Loucy (cell line): Measurements from ENCODE around the gene HDLBP.

Experiments
- CTCF ChIP-seq: fragments of 200-600 bp; sonication (generic); conservative IDR thresholded peaks from 2 replicates; pipeline ENCODE4 v1.5.1; 2014; ENCODE audit warnings: mild to moderate bottlenecking, antibody characterized with exemption, low read length
- EZH2phosphoT487 ChIP-seq: fragments of 200-600 bp; IDR thresholded peaks from 2 replicates; pipeline ENCODE4 v1.6.1; 2018; ENCODE audit warnings: antibody characterized with exemption, mild to moderate bottlenecking, moderate library complexity, borderline replicate concordance

GRCh38 chr2:241321886-241322285, 6.4 kb upstream of the HDLBP start:
- TF ChIP-seq EZH2phosphoT487 (no peak), CTCF (no peak)
